ENCODE measurements around the gene STARD10.
"Not testable (repeated sequence)": the region's sequence is repeated elsewhere in the genome, so short reads cannot be mapped to it uniquely, and the experiment has no call there.

Gene STARD10

DNA sequence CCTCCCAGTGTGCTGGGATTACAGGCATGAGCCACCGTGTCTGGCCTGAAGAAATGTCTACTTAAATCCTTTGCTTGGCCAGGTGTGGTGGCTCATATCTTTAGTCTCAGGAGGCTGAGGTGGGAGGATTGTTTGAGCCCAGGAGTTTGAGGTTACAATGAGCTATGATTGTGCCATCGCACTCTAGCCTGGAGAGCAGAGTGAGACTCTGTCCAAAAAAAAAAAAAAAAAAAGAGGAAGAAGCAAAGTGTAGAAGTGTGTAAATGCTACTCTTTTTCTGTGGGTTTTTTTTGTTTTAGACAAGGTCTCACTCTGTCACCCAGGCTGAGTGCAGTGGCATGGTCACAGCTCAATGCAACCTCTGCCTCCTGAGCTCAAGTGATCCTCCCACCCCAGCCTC, 13.9 kb upstream of the STARD10 start:
- DNase-seq (ENCODE audit: low spot score), result no peak

- no peak for DNase-seq (ENCODE audit: low spot score)
Measured at GRCh38 chr11:72807021-72807693, 13.3 kb upstream of the STARD10 start.

DNA sequence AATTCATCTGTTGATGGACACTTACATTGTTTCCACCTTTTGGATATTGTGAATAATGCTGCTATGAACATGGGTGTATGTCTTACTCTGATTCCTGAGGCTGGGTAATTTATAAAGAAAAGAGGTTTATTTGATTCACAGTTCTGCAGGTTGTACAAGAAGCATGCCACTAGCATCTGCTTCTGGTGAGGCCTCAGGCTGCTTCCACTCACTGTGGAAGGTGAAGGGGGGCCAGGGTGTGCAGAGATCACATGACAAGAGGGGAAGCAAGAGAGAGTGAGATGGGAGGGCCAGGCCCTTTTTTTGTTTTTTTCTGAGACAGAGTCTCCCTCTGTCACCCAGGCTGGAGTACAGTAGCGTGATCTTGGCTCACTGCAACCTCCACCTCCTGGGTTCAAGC, 12.5 kb upstream of the STARD10 start:
- DNase-seq (ENCODE audit: low spot score), result not testable (repeated sequence)

- no peak for DNase-seq (ENCODE audit: low spot score)
Measured at GRCh38 chr11:72805216-72805615, 11.4 kb upstream of the STARD10 start.

DNA sequence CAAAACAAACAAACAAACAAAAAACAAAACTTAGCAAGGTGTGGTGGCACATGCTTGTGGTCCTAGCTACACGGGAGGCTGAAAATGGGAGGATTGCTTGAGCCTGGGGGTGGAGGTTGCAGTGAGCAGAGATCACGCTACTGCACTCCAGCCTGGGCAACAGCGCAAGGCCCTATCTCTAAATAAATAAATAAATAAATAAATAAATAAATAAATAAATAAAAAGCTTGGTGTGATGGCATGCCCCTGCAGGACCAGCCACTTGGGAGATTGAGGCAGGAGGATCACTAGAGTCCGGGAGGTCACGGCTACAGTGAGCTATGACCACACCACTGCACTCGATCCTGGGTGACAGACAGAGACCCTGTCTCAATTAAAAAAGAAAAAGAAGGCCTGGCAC, 9.0 kb upstream of the STARD10 start:
- DNase-seq (ENCODE audit: low spot score), result no peak

- no peak for DNase-seq (ENCODE audit: low spot score)
Measured at GRCh38 chr11:72799441-72799840, 5.6 kb upstream of the STARD10 start.

- no peak for DNase-seq (ENCODE audit: low spot score)
Measured at GRCh38 chr11:72798361-72798760, 4.5 kb upstream of the STARD10 start.

DNA sequence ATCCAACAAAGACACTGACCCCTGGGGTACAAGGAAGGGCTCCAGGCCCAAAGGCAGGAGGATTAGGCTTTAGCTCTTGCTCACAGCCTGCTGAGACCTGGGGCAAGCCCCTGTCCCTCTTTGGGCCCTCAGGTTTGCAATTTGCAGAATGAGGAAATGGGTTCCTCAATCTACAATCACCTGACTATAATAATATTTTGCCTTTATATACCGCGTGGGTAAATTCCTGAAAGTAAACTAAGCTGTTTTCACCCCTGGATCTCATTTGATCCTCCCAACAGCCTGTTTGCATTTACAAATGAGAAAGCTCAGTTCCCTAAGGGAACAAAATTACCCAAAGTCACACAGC, 797 bp downstream of the STARD10 start:
- DNase-seq (ENCODE audit: low spot score), result no peak

GRCh38 chr11:72792437-72793021, 1.3 kb downstream of the STARD10 start:
- DNase-seq (ENCODE audit: low spot score), result no peak

DNA sequence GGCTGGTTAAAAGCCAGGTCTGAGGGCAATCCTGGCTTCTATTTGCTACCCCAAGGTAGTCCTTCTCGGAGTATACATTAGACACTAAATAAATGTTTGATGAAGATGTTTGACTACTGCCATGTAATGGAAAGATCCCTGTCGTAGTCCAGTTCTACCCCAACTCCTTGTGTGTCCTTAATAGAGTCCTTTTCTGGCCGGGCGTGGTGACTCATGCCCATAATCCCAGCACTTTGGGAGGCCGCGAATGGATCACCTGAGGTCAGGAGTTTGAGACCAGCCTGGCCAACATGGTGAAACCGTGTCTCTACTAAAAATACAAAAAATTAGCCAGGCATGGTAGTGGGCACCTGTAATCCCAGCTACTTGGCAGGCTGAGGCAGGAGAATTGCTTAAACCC, 2.6 kb downstream of the STARD10 start:
- not testable (repeated sequence) for DNase-seq (ENCODE audit: low spot score)

DNA sequence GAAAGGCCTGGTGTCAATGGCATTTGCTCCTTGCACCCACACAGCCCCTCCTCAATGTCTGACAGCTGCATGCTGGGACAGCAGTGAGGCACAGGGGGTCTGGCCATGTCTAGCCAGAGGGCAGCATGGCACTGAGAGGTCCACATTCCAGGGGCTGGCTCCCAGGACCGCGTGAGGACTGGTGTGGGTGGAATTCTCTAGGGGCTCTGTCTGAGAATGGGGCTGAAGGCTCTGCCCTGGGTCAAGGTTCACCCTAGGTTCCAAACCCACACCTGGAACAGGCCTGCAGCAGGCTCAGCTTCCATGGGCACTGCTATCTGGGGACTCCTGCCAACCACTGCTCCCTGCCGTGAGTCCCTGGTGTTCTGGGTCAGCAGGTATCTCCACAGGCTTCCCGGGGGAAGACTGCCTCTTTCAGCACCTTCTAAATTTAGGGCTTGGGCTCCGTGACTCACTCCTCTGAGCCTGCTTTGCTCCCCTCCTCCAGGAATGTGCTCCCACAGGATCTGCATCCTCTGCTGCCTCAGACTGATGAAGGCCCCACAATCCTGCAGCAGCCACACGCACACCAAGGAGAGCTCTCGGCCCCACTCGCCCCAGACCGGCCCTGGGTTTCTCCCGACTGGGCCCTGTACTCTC, 4.2 kb downstream of the STARD10 start:
- DNase-seq (ENCODE audit: low spot score), result no peak

DNA sequence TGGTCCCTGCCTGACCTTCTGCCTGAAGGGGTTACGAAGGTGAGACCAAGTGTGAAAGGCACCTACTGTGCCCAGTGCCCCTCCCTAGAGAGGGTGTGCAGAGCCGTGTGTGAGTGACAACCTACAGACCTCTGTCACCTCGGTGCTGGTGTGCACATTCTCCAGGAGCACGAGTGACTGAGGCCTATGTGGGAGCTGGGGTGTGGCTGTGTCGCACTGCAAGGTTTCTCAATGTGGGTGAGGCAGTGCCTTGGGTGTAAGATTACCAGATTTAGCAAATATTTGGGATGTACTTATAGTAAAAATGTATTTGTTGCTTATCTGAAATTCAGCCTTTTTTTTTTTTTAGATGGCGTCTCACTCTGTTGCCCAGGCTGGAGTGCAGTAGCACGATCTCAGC, 5.6 kb downstream of the STARD10 start:
- no peak for DNase-seq (ENCODE audit: low spot score)

GRCh38 chr11:72787216-72788104, 6.4 kb downstream of the STARD10 start:
- DNase-seq (ENCODE audit: low spot score), result peak; percentile 70

- DNase-seq (ENCODE audit: low spot score), result no peak
Measured at GRCh38 chr11:72786305-72787215, 7.3 kb downstream of the STARD10 start.

- DNase-seq (ENCODE audit: low spot score), result no peak
Measured at GRCh38 chr11:72784662-72785061, 9.2 kb downstream of the STARD10 start.

DNA sequence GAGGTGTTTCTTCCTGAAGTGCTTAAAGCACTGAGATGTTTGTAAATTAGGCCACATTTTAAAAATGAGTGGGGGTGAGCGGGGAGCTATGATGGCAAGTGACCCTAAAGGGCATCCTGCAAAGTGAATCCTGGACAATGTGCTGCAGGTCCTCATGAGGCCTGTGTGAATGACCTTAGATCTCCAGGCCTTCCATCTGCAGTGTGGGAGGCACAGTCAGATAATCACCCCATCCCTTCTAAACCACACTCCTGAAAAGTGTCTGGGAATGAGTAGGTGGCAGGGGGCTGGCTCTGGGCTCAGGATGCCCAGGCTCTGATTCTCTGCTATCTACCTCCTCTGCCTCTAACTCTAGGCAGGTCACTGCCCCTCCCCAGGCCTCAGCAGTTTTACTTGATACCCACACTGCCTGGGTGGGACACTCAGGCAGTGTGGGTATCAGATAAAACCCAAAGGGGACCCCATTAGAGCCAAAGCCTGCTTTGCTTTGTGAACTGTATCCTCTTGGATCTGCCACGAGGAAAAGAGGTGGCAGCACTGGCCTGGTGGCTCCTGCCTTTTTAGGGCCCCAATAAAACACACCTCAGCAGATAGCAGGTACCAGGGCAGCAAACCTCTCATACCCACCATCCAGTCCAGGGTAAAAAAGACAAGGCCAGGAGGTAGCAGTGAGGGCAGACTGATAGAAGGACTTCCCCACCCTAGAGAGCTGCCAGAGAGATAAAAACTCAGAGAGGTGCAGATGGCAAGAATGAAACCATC, 10.5 kb downstream of the STARD10 start:
- DNase-seq (ENCODE audit: low spot score), result no peak

DNA sequence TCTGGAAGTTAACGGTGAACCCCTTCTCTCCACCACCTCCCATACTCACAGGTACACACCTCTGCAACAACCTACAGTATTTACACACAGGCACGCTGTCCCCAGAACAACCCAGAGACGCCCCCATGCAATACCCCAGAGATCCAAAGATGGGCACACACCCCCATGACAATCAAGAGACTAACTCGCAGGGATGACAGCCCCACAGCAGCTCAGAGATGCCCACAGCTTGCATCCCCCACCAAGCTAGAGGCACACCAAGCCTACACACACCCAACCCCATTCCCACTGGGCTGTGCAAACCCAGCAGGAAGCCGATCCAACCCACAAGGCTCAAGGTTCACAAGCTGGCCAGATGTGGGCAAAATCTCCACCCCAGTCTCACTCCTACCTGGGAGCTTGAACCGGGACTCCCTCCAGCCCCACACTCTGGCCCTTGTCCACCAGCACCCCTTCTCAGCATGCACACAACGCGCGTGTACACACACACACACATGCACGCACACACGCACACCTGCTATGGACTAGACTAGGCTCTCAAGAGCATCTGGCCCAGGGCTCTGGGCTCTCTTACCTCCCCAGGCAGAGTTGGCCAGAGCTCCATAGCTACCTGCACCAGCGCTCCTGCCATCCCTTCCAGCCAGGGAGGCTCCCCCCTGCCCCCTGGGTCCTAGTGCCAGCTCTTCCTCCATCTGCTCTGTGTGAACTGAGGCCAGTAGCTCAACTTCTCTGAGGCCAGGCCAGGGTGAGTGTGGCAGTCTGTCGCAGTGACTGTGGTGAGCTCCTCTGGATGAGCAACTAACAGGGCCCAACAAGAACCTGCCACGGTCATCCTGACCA, 11.5 kb downstream of the STARD10 start:
- no peak for DNase-seq (ENCODE audit: low spot score)

- DNase-seq (ENCODE audit: low spot score), result peak; percentile 78
Measured at GRCh38 chr11:72781313-72782080, 12.3 kb downstream of the STARD10 start.

DNA sequence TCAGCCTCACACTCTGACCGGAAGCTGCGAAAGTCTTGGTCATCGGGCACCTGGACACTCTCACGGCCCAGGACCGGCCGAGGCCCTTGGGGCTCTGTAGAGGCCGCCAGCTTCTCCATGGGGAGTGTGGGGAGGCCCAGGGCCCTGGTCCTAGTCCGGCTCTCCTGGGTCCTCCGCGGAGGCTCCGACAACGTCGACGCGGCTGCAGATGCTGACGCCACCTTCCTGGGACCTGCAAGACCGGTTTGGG, 12.9 kb downstream of the STARD10 start:
- DNase-seq (ENCODE audit: low spot score), result no peak
